Cardiac muscle cell (in vitro differentiated cells and primary cell): Measurements from ENCODE around the gene GNPTG. TPM values are rescaled to one million over a fixed set of nuclear protein-coding genes. Genes with fewer than 3 reads are reported as not detected.

ENCODE experiments used
- DNase-seq, 2 donors: peaks; one replicate each; pipeline versions ENCODE4 v3.0.0 to v3.0.0-alpha.2; 2010 to 2017; ENCODE audit warnings: low read depth in 1 of 2, low spot score in 1 of 2
- H3K27ac ChIP-seq: fragments of 200-600 bp; sonication (generic); 2 replicates; pipeline ENCODE4 v1.5.1; 2016
- H3K27me3 ChIP-seq: fragments of 200-600 bp; sonication (generic); 2 replicates; pipeline ENCODE4 v1.6.0; 2016; ENCODE audit warnings: control low read depth
- H3K36me3 ChIP-seq: fragments of 200-600 bp; sonication (generic); 2 replicates; pipeline ENCODE4 v1.5.1; 2016; ENCODE audit warnings: control low read depth
- H3K4me1 ChIP-seq: fragments of 200-600 bp; sonication (generic); 2 replicates; pipeline ENCODE4 v1.8.1; 2017; ENCODE audit warnings: low read depth, mild to moderate bottlenecking, mixed run types
- H3K4me3 ChIP-seq: fragments of 200-600 bp; sonication (generic); 2 replicates; pipeline ENCODE4 v1.5.1; 2016; ENCODE audit warnings: mild to moderate bottlenecking
- H3K9me3 ChIP-seq: fragments of 200-600 bp; sonication (generic); 2 replicates; pipeline ENCODE4 v1.5.1; 2017; ENCODE audit warnings: low read depth, mild to moderate bottlenecking, control low read depth
- CTCF ChIP-seq: IDR thresholded peaks from 2 replicates; pipeline ENCODE4 v1.5.1; 2012; ENCODE audit warnings: low read depth, mild to moderate bottlenecking, low read length
- polyA plus RNA-seq: library from polyadenylated mRNA; unstranded; fragments of >200 nt; fragmentation: Nextera tagmentation; extraction: Ambion mirVana; gene quantifications from 2 replicates; pipeline ENCODE4 v1.2.1, GENCODE V29; 2016
- total RNA-seq: library from RNA; depleted of rRNA; stranded (reverse); fragments of >200 nt; gene quantifications from 2 replicates; pipeline ENCODE4 v1.2.3, GENCODE V29; 2016

Gene GNPTG
- total and polyA plus RNA-seq, 2 experiments from 2014 or later: 57.0 to 60.3 TPM

- H3K36me3 ChIP-seq: peaks cover 19% of the 10 kb centered on the region
Measured at GRCh38 chr16:1346422-1347285, 5.1 kb upstream of the GNPTG start.

GRCh38 chr16:1347286-1347855 lies 4.4 kb upstream of the GNPTG start:
- TF ChIP-seq CTCF: no peak
- H3K4me3 ChIP-seq: no peak overlapping the region
- no peaks in the 10 kb centered on the region for H3K9me3 ChIP-seq
- DNase-seq: no peak
- no peak overlapping the region for H3K27ac ChIP-seq
- peaks cover under 1% of the 10 kb centered on the region for H3K4me1 ChIP-seq
- H3K36me3 ChIP-seq: peaks cover 19% of the 10 kb centered on the region
- H3K27me3 ChIP-seq: no peaks in the 10 kb centered on the region

More at GRCh38 chr16:1346422-1347285, 5.1 kb upstream of the GNPTG start:
- Histone ChIP-seq H3K9me3 (no peaks in the 10 kb centered on the region), H3K27me3 (no peaks in the 10 kb centered on the region), H3K4me3 (no peak overlapping the region), H3K4me1 (no peaks in the 10 kb centered on the region), H3K27ac (no peak overlapping the region)
- no peak for TF ChIP-seq CTCF
- DNase-seq: no peak

DNA sequence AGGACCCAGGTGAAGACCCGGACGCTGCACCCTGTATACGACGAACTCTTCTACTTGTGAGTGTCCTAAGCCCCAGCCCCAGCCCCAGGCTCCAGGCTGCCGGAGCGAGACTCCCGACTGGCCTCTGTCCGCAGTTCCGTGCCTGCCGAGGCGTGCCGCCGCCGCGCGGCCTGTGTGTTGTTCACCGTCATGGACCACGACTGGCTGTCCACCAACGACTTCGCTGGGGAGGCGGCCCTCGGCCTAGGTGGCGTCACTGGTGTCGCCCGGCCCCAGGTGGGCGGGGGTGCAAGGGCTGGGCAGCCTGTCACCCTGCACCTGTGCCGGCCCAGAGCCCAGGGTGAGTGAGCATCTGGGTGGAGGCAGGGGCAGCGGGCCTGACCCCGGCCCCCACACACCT lies 3.8 kb upstream of the GNPTG start:
- no peak overlapping the region for H3K4me3 ChIP-seq
- H3K27me3 ChIP-seq: no peaks in the 10 kb centered on the region
- no peak for TF ChIP-seq CTCF
- no peaks in the 10 kb centered on the region for H3K9me3 ChIP-seq
- peaks cover 6% of the 10 kb centered on the region for H3K4me1 ChIP-seq
- no peak overlapping the region for H3K27ac ChIP-seq
- no peak for DNase-seq
- H3K36me3 ChIP-seq: peaks cover 19% of the 10 kb centered on the region

- no peak overlapping the region for H3K27ac ChIP-seq
- peaks cover 19% of the 10 kb centered on the region for H3K36me3 ChIP-seq
- H3K4me1 ChIP-seq: peaks cover 6% of the 10 kb centered on the region
- H3K4me3 ChIP-seq: no peak overlapping the region
- DNase-seq: no peak
- no peak for TF ChIP-seq CTCF
- no peaks in the 10 kb centered on the region for H3K9me3 ChIP-seq
- H3K27me3 ChIP-seq: no peaks in the 10 kb centered on the region
Measured at GRCh38 chr16:1348441-1348840, 3.3 kb upstream of the GNPTG start.

GRCh38 chr16:1348926-1349325 lies 2.8 kb upstream of the GNPTG start:
- DNase-seq: no peak
- peaks cover 6% of the 10 kb centered on the region for H3K4me1 ChIP-seq
- H3K36me3 ChIP-seq: peaks cover 19% of the 10 kb centered on the region
- no peak overlapping the region for H3K27ac ChIP-seq
- no peak overlapping the region for H3K4me3 ChIP-seq
- no peaks in the 10 kb centered on the region for H3K9me3 ChIP-seq
- TF ChIP-seq CTCF: no peak
- H3K27me3 ChIP-seq: no peaks in the 10 kb centered on the region
